Thyroid gland (tissue), 4 donors: ENCODE measurements around the gene SLC38A3. TPM values are rescaled to one million over a fixed set of nuclear protein-coding genes. Genes with fewer than 3 reads are reported as not detected.

ENCODE experiments used
- DNase-seq, 2 donors: peaks; one replicate each; pipeline ENCODE4 v3.0.0-alpha.2; 2019
- H3K27ac ChIP-seq, 3 donors: fragments of 200-600 bp; sonication (generic); 1 replicate in 2 of 3; 2 replicates in 1 of 3; pipeline ENCODE4 v1.5.1; 2016 to 2019; ENCODE audit warnings: mild to moderate bottlenecking in 1 of 3, moderate library complexity in 1 of 3
- H3K27me3 ChIP-seq: fragments of 200-600 bp; sonication (generic); one replicate; pipeline ENCODE4 v1.5.1; 2019
- H3K36me3 ChIP-seq, 2 donors: fragments of 200-600 bp; sonication (generic); one replicate each; pipeline ENCODE4 v1.5.1; 2016 to 2019
- H3K4me1 ChIP-seq, 2 donors: fragments of 200-600 bp; sonication (generic); one replicate each; pipeline ENCODE4 v1.5.1; 2017 to 2019
- H3K4me3 ChIP-seq, 3 donors: fragments of 200-600 bp; sonication (generic); replicated peaks in 1 of 3; 1 replicate in 2 of 3; 2 replicates in 1 of 3; pipeline ENCODE4 v1.5.1; 2016; ENCODE audit warnings: mild to moderate bottlenecking in 1 of 3
- H3K9me3 ChIP-seq: fragments of 200-600 bp; sonication (generic); one replicate; pipeline ENCODE4 v1.5.1; 2017
- CTCF ChIP-seq, 6 experiments: fragments of 200-600 bp in 3 of 6; fragments of 450-650 bp in 3 of 6; sonication (generic) in 3 of 6; IDR thresholded peaks; one replicate each; pipeline ENCODE4 v1.5.1; 2016 to 2019; ENCODE audit warnings: antibody characterized with exemption in 6 of 6, mild to moderate bottlenecking in 2 of 6, inconsistent platforms in 1 of 6, moderate library complexity in 1 of 6
- POLR2A ChIP-seq, 2 donors: fragments of 450-650 bp; IDR thresholded peaks; one replicate each; pipeline ENCODE4 v1.6.1; 2017; ENCODE audit warnings: antibody characterized with exemption in 2 of 2, mild to moderate bottlenecking in 2 of 2, moderate library complexity in 1 of 2
- WGBS, 2 donors: methylation state at CpG; one replicate each; pipeline ENCODE4 v1.1.5; 2017; 5-methylcytosine and 5-hydroxymethylcytosine counted together
- intact Hi-C: fragments of 100-400 bp; cut with DNase I; formaldehyde crosslinking; loops from one replicate; pipeline ENCODE4 v1.15.1; 2023
- total RNA-seq, 4 donors: library from RNA; depleted of rRNA; stranded (reverse); fragments of >200 nt; gene quantifications; one replicate each; pipeline ENCODE4 v1.2.3, GENCODE V29; 2016

SLC38A3 gene
- total RNA-seq, 4 donors from 2014 or later: 1.1 to 5.0 (median 3.6) TPM

GRCh38 chr3:50233176-50233575, 28.1 kb downstream of the SLC38A3 start:
- TF ChIP-seq POLR2A (IDR thresholded peaks at IDR 0.05) (no peak), CTCF (IDR thresholded peaks at IDR 0.05) (no peak)
- Histone ChIP-seq H3K36me3 (no peaks in the 10 kb centered on the region), H3K27ac (no peak overlapping the region), H3K4me1 (peaks cover 12% of the 10 kb centered on the region in 2 donors), H3K9me3 (no peaks in the 10 kb centered on the region), H3K4me3 (no peak overlapping the region), H3K27me3 (no peaks in the 10 kb centered on the region)
- WGBS, 2 donors: 84 to 89% methylated on average over 4 of the region's 4 CpGs
- DNase-seq: no peak
- intact Hi-C loops: no loop called here

- WGBS, 2 donors: 0% methylated on average over 9 to 35 of the region's 75 CpGs
- peak within 1 kb of the TSS; percentile 19 to 83 (median 82) for H3K4me3 ChIP-seq
Observed at GRCh38 chr3:50235716-50236483, 30.8 kb downstream of the SLC38A3 start, which contains the start of gene GNAI2. GNAI2 (plus strand) TSS chr3:50236204; CDS start chr3:50236336, 132 bp downstream.

DNA sequence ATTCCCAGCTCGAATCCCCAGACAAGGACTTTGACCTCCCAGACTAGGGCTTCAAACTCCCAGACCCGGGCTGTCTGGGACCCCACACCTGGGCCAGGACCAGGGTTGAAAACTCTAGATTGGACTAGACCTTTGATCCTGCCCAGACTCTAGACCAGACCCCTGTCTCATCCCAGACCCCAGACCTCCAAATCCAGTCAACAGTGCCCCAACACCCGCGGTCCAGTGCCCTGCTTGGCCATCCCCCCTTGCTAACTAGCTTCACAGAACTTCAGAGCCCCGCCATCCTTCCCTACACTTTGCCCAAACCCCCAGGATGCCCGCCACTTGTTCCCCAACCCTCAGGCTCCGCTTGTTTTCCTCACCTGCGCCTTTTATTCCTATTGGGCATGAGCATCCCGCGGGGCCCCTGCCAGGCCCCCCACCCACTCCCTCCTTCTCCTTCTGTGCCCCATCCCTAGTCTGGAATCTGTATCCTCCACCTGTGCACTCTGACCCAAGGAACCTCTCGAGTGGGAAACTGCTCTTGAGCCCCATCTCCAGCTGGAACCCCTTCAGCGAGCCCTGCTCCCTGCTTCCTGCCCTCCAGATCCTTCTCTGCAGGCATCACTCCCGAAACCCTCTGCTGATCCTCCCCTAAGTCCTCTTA, 31.5 kb downstream of the SLC38A3 start:
- TF ChIP-seq CTCF (IDR thresholded peaks at IDR 0.05): no peak
- no peak for TF ChIP-seq POLR2A (IDR thresholded peaks at IDR 0.05)
- intact Hi-C loops: no loop called here
- H3K27me3 ChIP-seq: no peaks in the 10 kb centered on the region
- H3K4me1 ChIP-seq: peaks cover 26 to 38% of the 10 kb centered on the region in 2 donors
- H3K36me3 ChIP-seq: peaks cover 3 to 4% of the 10 kb centered on the region in 2 donors
- DNase-seq: no peak
- H3K9me3 ChIP-seq: no peaks in the 10 kb centered on the region
- WGBS, 2 donors: 1 to 2% methylated on average over 11 to 13 of the region's 13 CpGs
- peak overlapping the region; percentile 19 to 83 (median 82) for H3K4me3 ChIP-seq
- peak overlapping the region; percentile 80 to 90 (median 83) for H3K27ac ChIP-seq

More at GRCh38 chr3:50235716-50236483, 30.8 kb downstream of the SLC38A3 start, which contains the start of gene GNAI2:
- no peak for TF ChIP-seq CTCF (IDR thresholded peaks at IDR 0.05)
- TF ChIP-seq POLR2A (IDR thresholded peaks at IDR 0.05): peak; percentile 82 to 95
- H3K27me3 ChIP-seq: no peaks in the 10 kb centered on the region
- peak; percentile 99 to 100 for DNase-seq
- intact Hi-C loops: no loop called here
- H3K27ac ChIP-seq: peak within 1 kb of the TSS; percentile 80 to 90 (median 83)
- peaks cover 3 to 4% of the 10 kb centered on the region in 2 donors for H3K36me3 ChIP-seq
- H3K9me3 ChIP-seq: no peaks in the 10 kb centered on the region
- H3K4me1 ChIP-seq: peaks cover 26 to 31% of the 10 kb centered on the region in 2 donors

- Histone ChIP-seq H3K4me3 (peak overlapping the region; percentile 19 to 83 (median 82)), H3K4me1 (peaks cover 29 to 44% of the 10 kb centered on the region in 2 donors), H3K27ac (peak overlapping the region; percentile 80 to 90 (median 83)), H3K9me3 (no peaks in the 10 kb centered on the region), H3K36me3 (peaks cover 3 to 4% of the 10 kb centered on the region in 2 donors), H3K27me3 (no peaks in the 10 kb centered on the region)
- peak; percentile 54 for DNase-seq
- 2 to 5% methylated on average over 7 of the region's 7 CpGs for WGBS, 2 donors
- intact Hi-C loops: no loop called here
- TF ChIP-seq POLR2A (IDR thresholded peaks at IDR 0.05) (no peak), CTCF (IDR thresholded peaks at IDR 0.05) (no peak)
Observed at GRCh38 chr3:50237133-50237651, 32.1 kb downstream of the SLC38A3 start.
